Measurements from ENCODE around the gene GRB7.
"Not testable (repeated sequence)": the region's sequence is repeated elsewhere in the genome, so short reads cannot be mapped to it uniquely, and the experiment has no call there.

Gene GRB7

GRCh38 chr17:39746145-39746461 is 8.4 kb downstream of the GRB7 start:
- H3K4me3 ChIP-seq (ENCODE audit: low read depth, low read length), result no peak overlapping the region
- DNase-seq (ENCODE audit: low read depth), result no peak

GRCh38 chr17:39747745-39748144 is 10.0 kb downstream of the GRB7 start:
- no peak for DNase-seq (ENCODE audit: low read depth)
- TF ChIP-seq CTCF (conservative IDR thresholded peaks at IDR 0.05; ENCODE audit: low read depth, low read length), result no peak
- no peak overlapping the region for H3K4me3 ChIP-seq (ENCODE audit: low read depth, low read length)

More at GRCh38 chr17:39746145-39746461, 8.4 kb downstream of the GRB7 start:
- TF ChIP-seq CTCF (conservative IDR thresholded peaks at IDR 0.05; ENCODE audit: low read depth, low read length), result no peak

GRCh38 chr17:39748444-39749034 is 10.8 kb downstream of the GRB7 start:
- not testable (repeated sequence) for DNase-seq (ENCODE audit: low read depth); H3K4me3 ChIP-seq (ENCODE audit: low read depth, low read length)

- TF ChIP-seq CTCF (conservative IDR thresholded peaks at IDR 0.05; ENCODE audit: low read depth, low read length), result no peak
- H3K4me3 ChIP-seq (ENCODE audit: low read depth, low read length), result no peak overlapping the region
- DNase-seq (ENCODE audit: low read depth), result no peak
Measured at GRCh38 chr17:39750131-39751015, 12.6 kb downstream of the GRB7 start.

GRCh38 chr17:39751016-39751543 is 13.3 kb downstream of the GRB7 start:
- TF ChIP-seq CTCF (conservative IDR thresholded peaks at IDR 0.05; ENCODE audit: low read depth, low read length), result no peak
- DNase-seq (ENCODE audit: low read depth), result no peak
- no peak overlapping the region for H3K4me3 ChIP-seq (ENCODE audit: low read depth, low read length)

- H3K4me3 ChIP-seq (ENCODE audit: low read depth, low read length), result no peak overlapping the region
- no peak for TF ChIP-seq CTCF (conservative IDR thresholded peaks at IDR 0.05; ENCODE audit: low read depth, low read length)
- no peak for DNase-seq (ENCODE audit: low read depth)
Measured at GRCh38 chr17:39751637-39752036, 13.9 kb downstream of the GRB7 start.

- DNase-seq (ENCODE audit: low read depth), result no peak
- no peak for TF ChIP-seq CTCF (conservative IDR thresholded peaks at IDR 0.05; ENCODE audit: low read depth, low read length)
- no peak overlapping the region for H3K4me3 ChIP-seq (ENCODE audit: low read depth, low read length)
Measured at GRCh38 chr17:39752241-39752881, 14.6 kb downstream of the GRB7 start.

All from choroid plexus epithelial cell (primary cell).